ENCODE measurements around the gene PLEKHJ1. TPM values are rescaled to one million over a fixed set of nuclear protein-coding genes. Genes with fewer than 3 reads are reported as not detected.

The PLEKHJ1 gene
- total and polyA plus RNA-seq, 4 donors, result 24.9 to 56.2 (median 44.3) TPM

DNA sequence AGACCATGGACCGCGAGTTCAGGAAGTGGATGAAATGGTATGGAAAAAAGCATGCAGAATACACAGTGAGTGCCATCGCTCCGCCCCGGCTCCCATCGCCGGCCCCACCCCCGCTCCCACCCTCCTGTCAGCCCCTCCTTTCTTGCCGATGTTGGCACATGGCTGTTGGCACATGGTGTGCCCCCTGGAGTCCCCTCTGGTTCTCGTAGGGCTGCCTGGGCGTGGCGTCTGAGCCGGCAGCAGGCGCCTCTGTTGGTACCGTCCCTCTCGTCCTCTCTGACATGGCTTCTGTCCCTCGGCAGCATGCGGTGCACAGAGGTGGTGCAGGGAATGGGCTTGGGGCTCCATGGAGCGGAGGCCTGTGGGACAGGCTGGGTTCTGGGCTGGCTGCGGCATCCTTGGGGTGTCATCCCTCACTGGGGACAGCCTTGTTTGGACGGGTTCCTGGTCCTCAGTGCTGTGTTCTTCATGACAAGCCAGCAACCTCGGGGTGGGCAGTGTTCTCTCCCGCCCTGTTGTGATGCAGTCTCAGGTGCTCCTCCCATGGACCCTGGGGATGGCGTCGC lies 41.5 kb downstream of the PLEKHJ1 start:
- no peak overlapping the region for H3K4me3 ChIP-seq (ENCODE audit: low read length in 2 of 2)
- H3K9me3 ChIP-seq (ENCODE audit: control insufficient read depth, low read length), result no peaks in the 10 kb centered on the region
- H3K27me3 ChIP-seq (ENCODE audit: control insufficient read depth in 1 of 2, insufficient read depth in 2 of 2, low read length in 1 of 2), result no peaks in the 10 kb centered on the region
- ATAC-seq (ENCODE audit: low FRiP score) (no peak), DNase-seq (no peak)
- 81 to 85% methylated on average over 25 of the region's 25 CpGs for WGBS, 2 donors
- H3K4me1 ChIP-seq (ENCODE audit: control insufficient read depth in 1 of 2, insufficient read depth in 2 of 2, low read length in 2 of 2), result no peaks in the 10 kb centered on the region
- intact Hi-C loops (cut with DNase I), result loop anchor here in 1 of 2 donors (5.0 kb wide), 1 partner anchor 37 kb away; no protein-coding TSS in a partner anchor
- H3K36me3 ChIP-seq (ENCODE audit: control insufficient read depth in 1 of 2, insufficient read depth in 2 of 2, low read length in 1 of 2), result no peaks in the 10 kb centered on the region
- H3K27ac ChIP-seq (ENCODE audit: low read depth in 1 of 2, low read length in 2 of 2), result no peak overlapping the region

DNA sequence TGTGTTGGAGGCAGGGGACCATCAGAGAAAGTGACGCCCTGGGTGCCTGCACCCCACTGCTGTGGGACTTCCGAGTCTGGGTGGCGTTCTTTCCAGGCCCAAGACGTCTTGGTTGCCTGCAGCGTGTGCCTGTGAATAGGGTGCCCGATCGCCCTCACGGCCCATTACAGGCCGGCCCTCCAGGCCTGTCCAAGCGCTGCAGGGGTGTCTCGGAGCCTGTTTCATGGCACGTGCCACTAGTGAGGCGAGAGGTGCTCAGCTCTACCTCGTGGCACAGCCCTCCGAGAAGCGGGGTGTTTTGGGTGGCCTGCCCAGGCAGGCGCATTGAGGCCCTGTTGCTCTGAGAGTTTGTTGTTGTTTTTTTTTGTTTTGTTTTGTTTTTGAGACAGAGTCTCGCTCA lies 42.3 kb downstream of the PLEKHJ1 start:
- Histone ChIP-seq H3K36me3 (ENCODE audit: control insufficient read depth in 1 of 2, insufficient read depth in 2 of 2, low read length in 1 of 2) (no peaks in the 10 kb centered on the region), H3K27ac (ENCODE audit: low read depth in 1 of 2, low read length in 2 of 2) (no peak overlapping the region), H3K9me3 (ENCODE audit: control insufficient read depth, low read length) (no peaks in the 10 kb centered on the region), H3K4me3 (ENCODE audit: low read length in 2 of 2) (no peak overlapping the region), H3K4me1 (ENCODE audit: control insufficient read depth in 1 of 2, insufficient read depth in 2 of 2, low read length in 2 of 2) (no peaks in the 10 kb centered on the region), H3K27me3 (ENCODE audit: control insufficient read depth in 1 of 2, insufficient read depth in 2 of 2, low read length in 1 of 2) (no peaks in the 10 kb centered on the region)
- ATAC-seq (ENCODE audit: low FRiP score) (no peak), DNase-seq (no peak)
- 95 to 97% methylated on average over 18 of the region's 18 CpGs for WGBS, 2 donors
- intact Hi-C loops (cut with DNase I), result no loop called here

DNA sequence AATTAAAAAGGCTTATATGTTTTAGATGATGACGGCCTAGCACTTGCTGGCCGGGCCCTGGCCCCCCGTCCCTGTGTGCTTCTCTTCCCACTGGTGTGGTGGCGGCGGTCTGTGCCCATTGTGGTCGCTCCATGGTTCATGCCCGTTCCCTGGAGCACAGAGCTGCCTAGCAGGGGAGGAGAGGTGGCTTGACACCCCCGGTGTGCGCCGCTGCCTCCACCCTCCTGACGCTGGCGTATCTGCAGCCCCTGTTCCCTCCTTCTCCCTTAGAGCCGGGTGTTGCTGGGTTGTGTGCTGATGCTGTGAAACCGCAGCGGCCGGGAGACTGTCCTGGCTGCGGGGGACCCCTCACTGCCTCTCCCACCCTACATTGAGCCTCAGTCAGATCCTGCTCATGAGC lies 43.3 kb downstream of the PLEKHJ1 start:
- 97% methylated on average over 17 of the region's 17 CpGs for WGBS, 2 donors
- no peak overlapping the region for H3K4me3 ChIP-seq (ENCODE audit: low read length in 2 of 2)
- intact Hi-C loops (cut with DNase I), result no loop called here
- DNase-seq (no peak), ATAC-seq (ENCODE audit: low FRiP score) (no peak)
- no peaks in the 10 kb centered on the region for H3K27me3 ChIP-seq (ENCODE audit: control insufficient read depth in 1 of 2, insufficient read depth in 2 of 2, low read length in 1 of 2)
- H3K36me3 ChIP-seq (ENCODE audit: control insufficient read depth in 1 of 2, insufficient read depth in 2 of 2, low read length in 1 of 2), result no peaks in the 10 kb centered on the region
- no peak overlapping the region for H3K27ac ChIP-seq (ENCODE audit: low read depth in 1 of 2, low read length in 2 of 2)
- H3K4me1 ChIP-seq (ENCODE audit: control insufficient read depth in 1 of 2, insufficient read depth in 2 of 2, low read length in 2 of 2), result no peaks in the 10 kb centered on the region
- H3K9me3 ChIP-seq (ENCODE audit: control insufficient read depth, low read length), result no peaks in the 10 kb centered on the region

DNA sequence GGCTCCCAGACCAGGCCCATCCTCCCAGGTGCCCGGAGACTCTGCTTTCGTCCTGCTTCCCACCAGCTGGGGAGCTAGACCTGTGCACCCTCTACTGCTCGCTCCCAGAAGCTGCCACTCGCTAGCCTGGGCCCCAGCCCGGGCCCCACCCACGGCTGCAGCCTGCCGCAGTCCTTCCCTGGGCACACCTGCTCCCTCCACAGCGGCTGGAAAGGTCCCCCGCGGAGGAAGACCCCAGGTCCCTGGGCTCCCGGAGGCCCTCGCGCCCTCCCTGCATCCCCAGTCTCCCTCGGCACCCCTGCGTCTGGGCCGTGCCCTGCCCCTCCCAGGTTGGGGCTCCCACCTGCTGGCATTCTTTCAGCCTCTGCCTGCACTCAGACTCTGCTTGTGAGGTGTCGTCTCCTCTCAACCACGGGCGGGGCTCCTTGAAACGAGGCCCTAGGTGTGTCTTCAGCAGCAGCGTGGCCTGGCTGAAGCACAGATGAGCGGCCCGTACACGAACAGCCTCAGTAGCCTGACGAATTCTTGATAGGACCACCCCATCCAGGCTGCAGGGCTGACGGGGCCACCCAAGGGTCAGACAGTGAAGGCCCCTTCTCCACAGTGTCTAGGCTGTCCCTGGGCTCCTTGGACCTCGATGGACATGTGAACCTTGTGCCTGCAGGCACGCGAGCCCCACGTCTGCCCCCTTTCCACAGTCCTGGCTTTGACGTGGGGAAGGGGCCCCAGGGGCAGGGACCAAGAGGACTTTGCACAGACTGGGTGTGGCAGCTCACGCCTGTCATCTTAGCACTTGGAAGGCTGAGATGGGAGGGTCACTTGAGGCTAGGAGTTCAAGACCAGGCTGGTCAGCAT lies 44.4 kb downstream of the PLEKHJ1 start:
- WGBS, 2 donors, result 92 to 93% methylated on average over 31 to 32 of the region's 32 CpGs
- Histone ChIP-seq H3K4me3 (ENCODE audit: low read length in 2 of 2) (no peak overlapping the region), H3K27me3 (ENCODE audit: control insufficient read depth in 1 of 2, insufficient read depth in 2 of 2, low read length in 1 of 2) (no peaks in the 10 kb centered on the region), H3K9me3 (ENCODE audit: control insufficient read depth, low read length) (no peaks in the 10 kb centered on the region), H3K27ac (ENCODE audit: low read depth in 1 of 2, low read length in 2 of 2) (no peak overlapping the region), H3K4me1 (ENCODE audit: control insufficient read depth in 1 of 2, insufficient read depth in 2 of 2, low read length in 2 of 2) (no peaks in the 10 kb centered on the region), H3K36me3 (ENCODE audit: control insufficient read depth in 1 of 2, insufficient read depth in 2 of 2, low read length in 1 of 2) (no peaks in the 10 kb centered on the region)
- DNase-seq (no peak), ATAC-seq (ENCODE audit: low FRiP score) (no peak)
- intact Hi-C loops (cut with DNase I), result no loop called here

DNA sequence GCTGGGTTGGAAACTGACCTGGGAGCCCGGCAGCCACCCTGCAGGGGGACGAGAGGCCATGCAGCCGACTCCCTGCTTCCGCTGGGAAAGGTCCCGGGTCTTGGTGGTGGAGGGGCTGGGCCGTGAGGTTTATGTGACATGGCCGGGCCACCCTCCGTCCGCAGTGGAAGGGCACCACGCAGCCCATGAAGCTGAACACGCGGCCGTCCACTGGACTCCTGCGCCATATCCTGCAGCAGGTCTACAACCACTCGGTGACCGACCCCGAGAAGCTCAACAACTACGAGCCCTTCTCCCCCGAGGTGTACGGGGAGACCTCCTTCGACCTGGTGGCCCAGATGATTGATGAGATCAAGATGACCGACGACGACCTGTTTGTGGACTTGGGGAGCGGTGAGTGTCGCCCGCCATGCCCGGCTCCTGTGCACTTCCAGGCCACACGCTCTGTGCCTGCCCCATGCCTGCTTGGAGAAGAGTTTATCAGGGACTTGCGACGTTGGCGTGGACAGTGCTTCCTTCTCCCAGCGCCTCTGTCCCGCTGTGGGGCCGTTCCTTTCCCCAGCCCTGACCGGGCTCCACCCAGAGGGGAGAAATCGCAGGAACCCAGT lies 45.2 kb downstream of the PLEKHJ1 start:
- no peak for ATAC-seq (ENCODE audit: low FRiP score)

DNA sequence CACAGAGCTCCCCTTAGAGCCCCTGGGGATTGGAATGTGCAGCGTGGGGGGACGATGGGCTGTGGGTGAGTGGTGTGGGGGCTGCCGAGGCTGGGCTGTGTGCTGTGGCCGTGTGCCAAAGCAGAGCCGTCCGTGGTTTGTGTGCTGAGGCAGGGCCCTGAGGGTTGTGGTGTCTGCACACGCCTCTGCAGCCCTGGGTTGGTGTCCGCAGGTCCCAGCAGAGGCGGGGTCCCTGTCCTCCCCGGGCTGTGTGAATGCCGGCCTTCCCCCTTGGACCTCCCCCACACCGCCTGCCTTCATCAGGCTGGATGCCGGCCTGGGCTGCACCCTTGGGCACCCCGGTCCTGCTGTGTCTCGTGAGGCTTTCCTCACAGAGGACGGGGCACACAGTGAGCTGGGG lies 46.2 kb downstream of the PLEKHJ1 start:
- Histone ChIP-seq H3K4me3 (ENCODE audit: low read length in 2 of 2) (no peak overlapping the region), H3K4me1 (ENCODE audit: control insufficient read depth in 1 of 2, insufficient read depth in 2 of 2, low read length in 2 of 2) (no peaks in the 10 kb centered on the region), H3K36me3 (ENCODE audit: control insufficient read depth in 1 of 2, insufficient read depth in 2 of 2, low read length in 1 of 2) (no peaks in the 10 kb centered on the region), H3K9me3 (ENCODE audit: control insufficient read depth, low read length) (no peaks in the 10 kb centered on the region), H3K27me3 (ENCODE audit: control insufficient read depth in 1 of 2, insufficient read depth in 2 of 2, low read length in 1 of 2) (no peaks in the 10 kb centered on the region), H3K27ac (ENCODE audit: low read depth in 1 of 2, low read length in 2 of 2) (no peak overlapping the region)
- ATAC-seq (ENCODE audit: low FRiP score), result no peak
- intact Hi-C loops (cut with DNase I), result loop anchor here in 1 of 2 donors (5.0 kb wide), 1 partner anchor 47 kb away; the partner anchor contains the start of genes PLEKHJ1 and SF3A2
- DNase-seq, result no peak
- 82 to 88% methylated on average over 16 of the region's 16 CpGs for WGBS, 2 donors

More for the DNA sequence above, 45.2 kb downstream of the PLEKHJ1 start:
- H3K27me3 ChIP-seq (ENCODE audit: control insufficient read depth in 1 of 2, insufficient read depth in 2 of 2, low read length in 1 of 2), result no peaks in the 10 kb centered on the region
- H3K36me3 ChIP-seq (ENCODE audit: control insufficient read depth in 1 of 2, insufficient read depth in 2 of 2, low read length in 1 of 2), result no peaks in the 10 kb centered on the region
- WGBS, 2 donors, result 92% methylated on average over 37 of the region's 37 CpGs
- H3K4me3 ChIP-seq (ENCODE audit: low read length in 2 of 2), result no peak overlapping the region
- H3K4me1 ChIP-seq (ENCODE audit: control insufficient read depth in 1 of 2, insufficient read depth in 2 of 2, low read length in 2 of 2), result no peaks in the 10 kb centered on the region
- no peaks in the 10 kb centered on the region for H3K9me3 ChIP-seq (ENCODE audit: control insufficient read depth, low read length)
- DNase-seq, result no peak
- intact Hi-C loops (cut with DNase I), result no loop called here
- no peak overlapping the region for H3K27ac ChIP-seq (ENCODE audit: low read depth in 1 of 2, low read length in 2 of 2)

DNA sequence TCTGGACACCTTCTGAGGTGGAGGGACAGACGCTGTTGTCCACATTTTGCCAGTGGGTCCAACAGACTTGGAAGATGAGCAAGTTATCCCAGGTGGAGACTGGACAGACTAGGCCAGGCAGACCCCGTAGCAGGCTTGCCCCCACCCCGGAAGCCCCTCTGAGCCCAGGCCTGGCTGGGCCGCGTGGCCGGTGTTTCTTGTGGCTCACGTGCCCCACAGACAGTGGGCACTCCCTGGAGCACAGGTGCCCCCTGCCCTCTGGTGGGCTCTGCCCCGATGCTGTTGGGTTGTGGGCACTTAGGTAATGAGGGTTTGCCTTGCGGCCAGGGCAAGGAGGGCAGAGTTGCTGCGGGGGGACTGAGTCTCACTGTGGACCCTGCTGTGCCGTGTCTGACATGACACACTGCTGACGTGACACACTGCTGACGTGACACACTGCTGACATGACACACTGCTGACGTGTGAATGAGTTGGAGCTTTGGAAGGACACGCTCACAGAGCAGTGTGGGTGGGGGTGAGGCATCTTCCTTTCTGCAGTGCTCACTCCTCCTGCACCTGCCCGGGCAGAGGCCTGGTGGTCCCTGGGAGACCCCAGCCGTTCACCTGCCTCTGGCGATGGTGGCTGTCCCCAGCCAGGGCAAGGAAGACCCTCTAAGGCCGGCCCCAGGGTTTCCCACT lies 47.3 kb downstream of the PLEKHJ1 start:
- Histone ChIP-seq H3K9me3 (ENCODE audit: control insufficient read depth, low read length) (no peaks in the 10 kb centered on the region), H3K36me3 (ENCODE audit: control insufficient read depth in 1 of 2, insufficient read depth in 2 of 2, low read length in 1 of 2) (no peaks in the 10 kb centered on the region), H3K4me1 (ENCODE audit: control insufficient read depth in 1 of 2, insufficient read depth in 2 of 2, low read length in 2 of 2) (no peaks in the 10 kb centered on the region), H3K4me3 (ENCODE audit: low read length in 2 of 2) (no peak overlapping the region), H3K27ac (ENCODE audit: low read depth in 1 of 2, low read length in 2 of 2) (no peak overlapping the region), H3K27me3 (ENCODE audit: control insufficient read depth in 1 of 2, insufficient read depth in 2 of 2, low read length in 1 of 2) (no peaks in the 10 kb centered on the region)
- intact Hi-C loops (cut with DNase I), result loop anchor here in 1 of 2 donors (5.0 kb wide), 1 partner anchor 48 kb away; the partner anchor contains the start of genes PLEKHJ1 and SF3A2
- DNase-seq, result no peak
- WGBS, 2 donors, result 91 to 92% methylated on average over 19 of the region's 19 CpGs
- no peak for ATAC-seq (ENCODE audit: low FRiP score)

DNA sequence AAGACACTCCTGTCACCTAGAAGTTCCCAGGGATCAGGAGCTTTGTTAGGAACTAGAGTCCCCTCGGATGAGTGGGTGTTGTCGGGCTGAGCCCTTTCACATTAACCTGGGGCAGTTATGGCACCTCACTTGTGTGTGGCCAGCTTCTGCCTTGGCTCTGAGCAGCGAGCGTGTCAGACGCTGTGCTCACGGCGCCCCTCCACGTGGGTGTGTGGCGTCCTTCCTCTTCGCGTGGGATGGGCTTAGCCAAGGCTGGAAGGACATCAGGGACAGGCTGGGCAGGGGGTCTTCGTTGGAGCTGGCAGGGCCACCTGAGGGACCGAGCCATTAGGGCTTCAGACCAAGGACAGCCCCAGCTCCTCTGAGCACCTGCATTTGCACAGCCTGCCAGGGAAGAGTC lies 49.0 kb downstream of the PLEKHJ1 start:
- H3K4me3 ChIP-seq (ENCODE audit: low read length in 2 of 2), result no peak overlapping the region
- peak overlapping the region in 1 of 2 donors; percentile 48 for H3K27ac ChIP-seq (ENCODE audit: low read depth in 1 of 2, low read length in 2 of 2)
- DNase-seq (no peak), ATAC-seq (ENCODE audit: low FRiP score) (no peak)
- 38 to 75% methylated on average over 13 of the region's 13 CpGs for WGBS, 2 donors
- H3K4me1 ChIP-seq (ENCODE audit: control insufficient read depth in 1 of 2, insufficient read depth in 2 of 2, low read length in 2 of 2), result no peaks in the 10 kb centered on the region
- H3K9me3 ChIP-seq (ENCODE audit: control insufficient read depth, low read length), result no peaks in the 10 kb centered on the region
- intact Hi-C loops (cut with DNase I), result loop anchor here in 1 of 2 donors (5.0 kb wide), 1 partner anchor 50 kb away; the partner anchor contains the start of genes PLEKHJ1 and SF3A2
- no peaks in the 10 kb centered on the region for H3K27me3 ChIP-seq (ENCODE audit: control insufficient read depth in 1 of 2, insufficient read depth in 2 of 2, low read length in 1 of 2)
- H3K36me3 ChIP-seq (ENCODE audit: control insufficient read depth in 1 of 2, insufficient read depth in 2 of 2, low read length in 1 of 2), result no peaks in the 10 kb centered on the region
